ENCODE results near the gene SLC12A7. TPM values are rescaled to one million over a fixed set of nuclear protein-coding genes. Genes with fewer than 3 reads are reported as not detected.

SLC12A7 gene
- total and polyA plus RNA-seq, 2 donors = 12.2 to 23.5 TPM

GRCh38 chr5:1109542-1110306, 2.1 kb downstream of the SLC12A7 start:
- H3K4me3 ChIP-seq (ENCODE audit: low read length in 2 of 2) = peak overlapping the region in 1 of 2 donors; percentile 73
- 92% methylated on average over 26 of the region's 26 CpGs for WGBS
- peaks cover 0 to 7% of the 10 kb centered on the region in 2 donors for H3K27me3 ChIP-seq (ENCODE audit: control insufficient read depth in 2 of 2, insufficient read depth in 1 of 2, low read length in 1 of 2)
- no peak overlapping the region for H3K27ac ChIP-seq (ENCODE audit: low read depth in 1 of 2, low read length in 1 of 2)
- H3K9me3 ChIP-seq (ENCODE audit: control insufficient read depth in 2 of 2, insufficient read depth in 1 of 2, low read length in 1 of 2) = peaks cover 0 to 5% of the 10 kb centered on the region in 2 donors
- no peaks in the 10 kb centered on the region for H3K36me3 ChIP-seq (ENCODE audit: control insufficient read depth in 2 of 2, insufficient read depth in 2 of 2, low read length in 1 of 2)
- peaks cover 59 to 85% of the 10 kb centered on the region in 2 donors for H3K4me1 ChIP-seq (ENCODE audit: control insufficient read depth in 2 of 2, insufficient read depth in 2 of 2, low read length in 2 of 2)
- no peak for DNase-seq (ENCODE audit: low read depth in 6 of 9, low spot score in 9 of 9)

DNA sequence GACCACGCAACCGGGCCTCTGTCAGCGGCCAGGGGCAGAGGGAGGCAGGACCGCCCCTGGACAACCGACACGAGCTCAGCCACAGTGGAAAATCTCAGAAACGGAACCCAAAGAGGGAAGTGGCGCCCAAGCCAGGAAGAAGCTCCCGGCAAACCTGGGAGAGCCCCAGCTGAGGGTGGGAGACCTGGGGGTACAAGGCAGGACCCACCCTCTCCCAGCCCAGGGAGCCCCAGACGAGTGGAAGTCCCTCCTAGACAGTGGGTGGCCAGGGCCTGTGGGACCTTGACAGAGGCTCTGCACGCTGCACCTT, 3.0 kb downstream of the SLC12A7 start:
- Histone ChIP-seq H3K4me1 (ENCODE audit: control insufficient read depth in 2 of 2, insufficient read depth in 2 of 2, low read length in 2 of 2) (peaks cover 66 to 87% of the 10 kb centered on the region in 2 donors), H3K27me3 (ENCODE audit: control insufficient read depth in 2 of 2, insufficient read depth in 1 of 2, low read length in 1 of 2) (peaks cover 0 to 7% of the 10 kb centered on the region in 2 donors), H3K9me3 (ENCODE audit: control insufficient read depth in 2 of 2, insufficient read depth in 1 of 2, low read length in 1 of 2) (peaks cover 0 to 5% of the 10 kb centered on the region in 2 donors), H3K27ac (ENCODE audit: low read depth in 1 of 2, low read length in 1 of 2) (no peak overlapping the region), H3K4me3 (ENCODE audit: low read length in 2 of 2) (peak overlapping the region in 1 of 2 donors; percentile 20), H3K36me3 (ENCODE audit: control insufficient read depth in 2 of 2, insufficient read depth in 2 of 2, low read length in 1 of 2) (no peaks in the 10 kb centered on the region)
- no peak for DNase-seq (ENCODE audit: low read depth in 6 of 9, low spot score in 9 of 9)
- WGBS = 57% methylated on average over 11 of the region's 11 CpGs

GRCh38 chr5:1108023-1108864, 3.6 kb downstream of the SLC12A7 start:
- H3K4me1 ChIP-seq (ENCODE audit: control insufficient read depth in 2 of 2, insufficient read depth in 2 of 2, low read length in 2 of 2) = peaks cover 69 to 87% of the 10 kb centered on the region in 2 donors
- peaks cover 0 to 5% of the 10 kb centered on the region in 2 donors for H3K9me3 ChIP-seq (ENCODE audit: control insufficient read depth in 2 of 2, insufficient read depth in 1 of 2, low read length in 1 of 2)
- peak overlapping the region; percentile 4 to 15 for H3K27ac ChIP-seq (ENCODE audit: low read depth in 1 of 2, low read length in 1 of 2)
- no peak for DNase-seq (ENCODE audit: low read depth in 6 of 9, low spot score in 9 of 9)
- peak overlapping the region in 1 of 2 donors; percentile 20 for H3K4me3 ChIP-seq (ENCODE audit: low read length in 2 of 2)
- 47% methylated on average over 39 of the region's 39 CpGs for WGBS
- H3K36me3 ChIP-seq (ENCODE audit: control insufficient read depth in 2 of 2, insufficient read depth in 2 of 2, low read length in 1 of 2) = no peaks in the 10 kb centered on the region
- peaks cover 0 to 7% of the 10 kb centered on the region in 2 donors for H3K27me3 ChIP-seq (ENCODE audit: control insufficient read depth in 2 of 2, insufficient read depth in 1 of 2, low read length in 1 of 2)

- H3K4me1 ChIP-seq (ENCODE audit: control insufficient read depth in 2 of 2, insufficient read depth in 2 of 2, low read length in 2 of 2) = peaks cover 66 to 87% of the 10 kb centered on the region in 2 donors
- 60% methylated on average over 26 of the region's 26 CpGs for WGBS
- H3K27ac ChIP-seq (ENCODE audit: low read depth in 1 of 2, low read length in 1 of 2) = peak overlapping the region in 1 of 2 donors; percentile 72
- H3K27me3 ChIP-seq (ENCODE audit: control insufficient read depth in 2 of 2, insufficient read depth in 1 of 2, low read length in 1 of 2) = peaks cover 0 to 7% of the 10 kb centered on the region in 2 donors
- H3K4me3 ChIP-seq (ENCODE audit: low read length in 2 of 2) = no peak overlapping the region
- H3K9me3 ChIP-seq (ENCODE audit: control insufficient read depth in 2 of 2, insufficient read depth in 1 of 2, low read length in 1 of 2) = peaks cover 0 to 7% of the 10 kb centered on the region in 2 donors
- DNase-seq (ENCODE audit: low read depth in 6 of 9, low spot score in 9 of 9) = peak in 2 of 9 donors; percentile 49 to 55
- peaks cover 0 to 3% of the 10 kb centered on the region in 2 donors for H3K36me3 ChIP-seq (ENCODE audit: control insufficient read depth in 2 of 2, insufficient read depth in 2 of 2, low read length in 1 of 2)
These were observed 4.5 kb downstream of the SLC12A7 start for GRCh38 chr5:1107167-1108022.

DNA sequence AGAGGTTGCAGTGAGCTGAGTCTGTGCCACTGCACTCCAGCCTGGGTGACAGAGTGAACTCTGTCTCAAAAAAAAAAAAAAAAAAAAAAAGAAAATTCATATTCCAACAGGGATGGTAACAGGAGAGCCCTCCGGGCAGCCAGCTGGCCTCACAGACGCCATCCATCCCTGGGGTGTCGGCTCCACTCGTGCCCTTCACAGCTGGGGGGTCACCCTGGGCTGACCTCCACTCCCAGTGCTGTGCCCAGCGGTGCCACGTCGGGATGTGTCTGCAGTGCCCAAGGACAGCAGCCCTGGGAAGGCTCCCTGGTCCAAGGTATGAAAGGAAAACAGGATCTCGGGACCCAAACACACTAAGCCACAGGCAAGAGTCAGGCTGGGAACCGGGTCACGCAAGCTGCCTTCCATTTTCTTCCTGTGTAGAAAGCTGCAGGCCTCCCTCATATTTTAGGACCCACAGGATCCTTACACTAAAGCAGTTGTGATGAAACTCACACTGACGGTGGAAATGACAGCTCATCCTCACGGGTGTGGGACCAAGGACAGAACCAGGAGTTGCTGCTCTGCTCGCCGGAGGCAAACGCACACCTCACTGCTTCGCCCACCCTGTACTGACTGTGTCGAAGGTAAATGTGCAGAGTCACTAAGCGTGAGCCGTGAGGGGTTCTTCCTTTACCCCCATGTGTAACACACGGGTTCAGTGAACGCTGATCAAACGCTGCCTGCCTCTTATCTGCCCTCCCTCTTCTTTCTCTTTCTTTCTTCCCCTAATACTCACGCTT, 5.3 kb downstream of the SLC12A7 start:
- Histone ChIP-seq H3K36me3 (ENCODE audit: control insufficient read depth in 2 of 2, insufficient read depth in 2 of 2, low read length in 1 of 2) (peaks cover 0 to 5% of the 10 kb centered on the region in 2 donors), H3K4me1 (ENCODE audit: control insufficient read depth in 2 of 2, insufficient read depth in 2 of 2, low read length in 2 of 2) (peaks cover 66 to 96% of the 10 kb centered on the region in 2 donors)
- 70% methylated on average over 23 of the region's 23 CpGs for WGBS

DNA sequence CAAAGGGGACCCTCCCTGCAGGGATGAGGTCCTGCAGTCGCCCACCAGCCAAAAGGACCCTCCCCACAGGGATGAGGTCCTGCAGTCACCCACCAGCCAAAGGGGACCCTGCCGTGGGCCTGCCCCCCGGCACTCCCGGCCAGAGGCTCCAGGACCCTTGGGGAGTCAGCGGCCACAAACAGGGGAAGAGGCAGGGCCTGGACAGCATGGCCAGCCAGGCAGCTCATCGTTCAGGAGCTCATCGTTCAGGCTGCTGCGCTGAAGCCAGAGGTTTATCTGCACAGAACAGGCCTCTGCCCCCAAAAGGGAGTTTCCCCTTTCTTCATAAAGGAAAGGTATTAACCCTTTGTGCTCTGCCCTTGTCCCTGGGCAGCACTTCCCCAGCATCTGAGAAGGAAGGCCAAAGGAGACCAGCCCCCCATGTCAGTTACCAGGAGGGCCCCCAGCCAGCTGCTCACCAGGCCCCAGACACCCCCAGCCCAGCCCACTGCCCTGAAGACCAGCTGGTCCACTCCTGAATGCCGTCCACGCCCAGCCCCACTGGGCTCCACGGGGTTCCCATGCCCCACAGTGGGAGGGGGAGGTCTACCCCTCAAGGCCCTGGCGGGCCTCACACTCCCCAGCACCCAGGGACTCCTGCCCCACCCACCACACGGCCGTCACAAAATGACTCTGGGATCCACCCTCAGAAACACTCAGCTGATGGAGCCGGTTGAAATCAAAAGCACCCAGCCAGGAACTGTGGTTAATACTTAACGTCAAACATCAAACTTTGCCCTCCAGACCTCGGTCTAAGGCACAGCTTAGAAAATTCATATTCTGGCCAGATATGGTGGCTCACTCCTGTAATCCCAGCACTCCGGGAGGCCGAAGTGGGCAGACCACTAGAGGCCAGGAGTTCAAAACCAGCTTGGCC, 6.3 kb downstream of the SLC12A7 start:
- H3K27ac ChIP-seq (ENCODE audit: low read depth in 1 of 2, low read length in 1 of 2) = peak overlapping the region; percentile 53 to 59

More for the DNA sequence above, 5.3 kb downstream of the SLC12A7 start:
- DNase-seq (ENCODE audit: low read depth in 6 of 9, low spot score in 9 of 9) = peak in 2 of 9 donors; percentile 71 to 72
- Histone ChIP-seq H3K9me3 (ENCODE audit: control insufficient read depth in 2 of 2, insufficient read depth in 1 of 2, low read length in 1 of 2) (peaks cover 0 to 9% of the 10 kb centered on the region in 2 donors), H3K27ac (ENCODE audit: low read depth in 1 of 2, low read length in 1 of 2) (peak overlapping the region in 1 of 2 donors; percentile 72), H3K27me3 (ENCODE audit: control insufficient read depth in 2 of 2, insufficient read depth in 1 of 2, low read length in 1 of 2) (peaks cover 0 to 7% of the 10 kb centered on the region in 2 donors), H3K4me3 (ENCODE audit: low read length in 2 of 2) (no peak overlapping the region)

GRCh38 chr5:1104327-1105006, 7.4 kb downstream of the SLC12A7 start:
- Histone ChIP-seq H3K27ac (ENCODE audit: low read depth in 1 of 2, low read length in 1 of 2) (peak overlapping the region; percentile 59 to 80), H3K4me1 (ENCODE audit: control insufficient read depth in 2 of 2, insufficient read depth in 2 of 2, low read length in 2 of 2) (peaks cover 55 to 100% of the 10 kb centered on the region in 2 donors), H3K9me3 (ENCODE audit: control insufficient read depth in 2 of 2, insufficient read depth in 1 of 2, low read length in 1 of 2) (peaks cover 0 to 17% of the 10 kb centered on the region in 2 donors), H3K27me3 (ENCODE audit: control insufficient read depth in 2 of 2, insufficient read depth in 1 of 2, low read length in 1 of 2) (peaks cover 0 to 5% of the 10 kb centered on the region in 2 donors), H3K4me3 (ENCODE audit: low read length in 2 of 2) (peak overlapping the region; percentile 14 to 24), H3K36me3 (ENCODE audit: control insufficient read depth in 2 of 2, insufficient read depth in 2 of 2, low read length in 1 of 2) (peaks cover 0 to 8% of the 10 kb centered on the region in 2 donors)
- 21% methylated on average over 27 of the region's 27 CpGs for WGBS
- peak in 3 of 9 donors; percentile 69 to 70 (median 70) for DNase-seq (ENCODE audit: low read depth in 6 of 9, low spot score in 9 of 9)

More for the DNA sequence above, 6.3 kb downstream of the SLC12A7 start:
- Histone ChIP-seq H3K9me3 (ENCODE audit: control insufficient read depth in 2 of 2, insufficient read depth in 1 of 2, low read length in 1 of 2) (peaks cover 0 to 9% of the 10 kb centered on the region in 2 donors), H3K4me3 (ENCODE audit: low read length in 2 of 2) (peak overlapping the region in 1 of 2 donors; percentile 24), H3K36me3 (ENCODE audit: control insufficient read depth in 2 of 2, insufficient read depth in 2 of 2, low read length in 1 of 2) (peaks cover 0 to 5% of the 10 kb centered on the region in 2 donors), H3K27me3 (ENCODE audit: control insufficient read depth in 2 of 2, insufficient read depth in 1 of 2, low read length in 1 of 2) (peaks cover 0 to 7% of the 10 kb centered on the region in 2 donors), H3K4me1 (ENCODE audit: control insufficient read depth in 2 of 2, insufficient read depth in 2 of 2, low read length in 2 of 2) (peaks cover 62 to 100% of the 10 kb centered on the region in 2 donors)
- WGBS = 25% methylated on average over 19 of the region's 19 CpGs
- peak in 1 of 9 donors; percentile 64 for DNase-seq (ENCODE audit: low read depth in 6 of 9, low spot score in 9 of 9)
